Stimulated activated CD8-positive, alpha-beta memory T cell treated with anti-CD3 and anti-CD28 coated beads, Interleukin-12 subunit alpha, Interleukin-12 subunit beta, amount 100 ng/mL, for 24 hours (primary cell): ENCODE data around the gene WNT8A.
"Not testable (repeated sequence)": the region's sequence is repeated elsewhere in the genome, so short reads cannot be mapped to it uniquely, and the experiment has no call there.

Experiments used
- DNase-seq: peaks from one replicate; pipeline ENCODE4 v3.0.0-alpha.2; 2020; ENCODE audit errors: extremely low read depth

WNT8A gene

DNA sequence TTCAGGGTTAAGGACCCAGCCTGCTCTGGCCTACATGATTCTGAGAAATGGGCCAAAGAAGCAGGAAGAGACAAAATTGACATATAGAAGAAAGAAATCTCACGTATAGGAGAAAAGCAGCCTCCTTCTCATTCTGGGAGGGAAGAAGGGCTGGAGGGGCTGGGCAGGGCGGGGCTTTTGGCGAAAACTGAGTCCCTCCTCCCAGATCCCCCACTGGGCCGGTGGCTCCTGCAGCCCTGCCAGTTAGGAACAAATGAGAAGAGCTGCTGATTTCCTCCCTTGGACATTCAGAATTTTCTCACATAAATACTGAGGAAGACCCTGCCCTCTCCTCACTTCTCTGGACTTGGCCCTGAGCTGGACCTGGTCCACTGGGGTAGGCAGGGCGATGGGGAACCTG, at the start of gene WNT8A:
Gene WNT8A (plus strand): TSS at position 332 of the 400 bp plus-strand sequence. CDS start 95 bp downstream, outside the sequence.
- DNase-seq: no peak

- no peak for DNase-seq
These were observed 48.0 kb upstream of the WNT8A start for GRCh38 chr5:138035605-138036537.

DNA sequence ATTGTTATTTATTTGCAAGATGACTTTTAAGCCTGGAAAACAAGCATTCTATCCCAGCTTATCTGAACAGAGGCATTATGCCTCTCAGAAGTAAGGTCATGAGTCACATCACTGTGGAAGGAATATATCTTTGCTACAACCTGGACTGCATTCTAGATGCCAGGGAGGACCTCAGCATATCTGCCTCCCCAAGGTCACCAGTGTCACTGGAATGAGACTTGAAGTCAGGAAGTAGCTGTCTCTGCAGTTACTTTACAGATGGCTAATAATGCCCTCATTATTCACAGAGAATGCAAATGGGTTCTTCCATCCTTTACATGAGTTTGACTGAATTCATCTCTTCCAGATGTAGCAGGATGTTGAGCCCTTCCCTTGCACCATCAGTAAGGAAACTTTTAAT, 46.6 kb upstream of the WNT8A start:
- DNase-seq: no peak

DNA sequence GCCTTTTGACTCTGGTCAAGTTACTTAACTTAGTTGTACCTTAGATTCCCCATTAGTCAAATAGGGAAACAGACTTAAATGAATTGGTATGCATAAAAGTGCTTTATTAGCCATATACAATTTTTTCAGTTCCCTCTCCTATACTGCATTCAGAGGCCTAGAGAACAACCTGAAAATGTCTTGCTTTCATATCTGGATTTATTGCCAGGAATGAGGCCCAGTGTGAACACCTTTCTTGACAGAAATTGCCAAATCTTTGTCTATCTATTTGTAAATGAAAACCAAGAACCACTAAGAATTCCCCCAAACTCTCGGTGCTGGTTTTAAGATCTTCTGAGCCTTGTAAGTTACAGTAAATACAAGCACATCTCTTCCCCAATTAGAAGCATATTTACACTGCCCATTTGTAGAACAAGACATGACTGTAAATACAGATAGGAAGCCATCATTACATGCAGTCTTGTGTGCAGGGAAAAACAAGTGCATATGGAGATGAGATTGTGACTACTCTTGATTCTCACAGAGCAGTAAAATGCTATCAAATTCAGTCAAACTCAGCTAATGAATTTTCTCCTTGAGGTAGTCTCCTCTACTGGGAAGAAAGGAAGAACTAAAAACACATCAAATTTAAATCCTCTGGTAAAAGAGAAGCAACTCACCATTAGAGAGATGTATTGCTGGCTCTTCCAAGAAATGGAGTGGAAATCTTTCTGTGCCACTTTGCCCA, 45.8 kb upstream of the WNT8A start:
- DNase-seq: no peak

- DNase-seq: no peak
These were observed 45.0 kb upstream of the WNT8A start for GRCh38 chr5:138038826-138039225.

DNA sequence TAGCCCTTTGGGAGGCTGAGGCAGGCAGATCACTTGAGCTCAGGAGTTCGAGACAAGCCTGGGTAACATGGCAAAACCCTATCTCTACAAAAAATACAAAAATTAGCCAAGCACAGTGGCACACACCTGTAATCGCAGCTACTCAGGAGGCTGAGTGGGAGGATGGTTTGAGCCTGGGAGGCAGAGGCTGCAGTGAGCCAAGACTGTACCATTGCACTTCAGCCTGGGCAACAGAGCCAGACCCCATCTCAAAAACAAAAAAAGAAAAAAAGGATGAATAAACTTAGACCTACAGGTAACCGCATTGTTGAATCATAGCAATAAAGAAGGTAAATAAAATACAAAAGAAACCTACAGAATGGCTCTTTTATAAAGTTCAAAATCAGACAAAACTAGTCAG, 38.5 kb upstream of the WNT8A start:
- DNase-seq: not testable (repeated sequence)

- DNase-seq: no peak
These were observed 32.2 kb upstream of the WNT8A start for GRCh38 chr5:138051441-138052296.

- not testable (repeated sequence) for DNase-seq
These were observed 31.1 kb upstream of the WNT8A start for GRCh38 chr5:138052718-138053117.

DNA sequence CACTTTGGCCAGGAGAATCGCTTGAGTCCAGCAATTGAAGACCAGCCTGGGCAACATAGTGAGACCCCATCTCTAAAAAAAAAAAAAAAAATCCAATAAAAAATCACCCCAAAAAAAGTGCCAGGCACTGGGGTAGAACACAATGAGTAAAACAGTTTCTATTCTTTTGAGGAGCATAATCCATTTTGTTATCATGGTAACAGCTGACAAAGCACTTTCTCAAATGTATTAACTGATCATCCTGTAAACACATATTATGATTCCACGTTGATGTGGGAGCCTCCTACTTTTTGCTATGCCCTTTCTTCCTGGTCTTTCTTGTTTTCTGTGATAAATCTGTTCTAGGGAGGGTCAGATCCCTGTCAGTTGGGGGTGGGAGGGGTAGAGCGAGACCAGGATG, 30.3 kb upstream of the WNT8A start:
- DNase-seq: no peak

- no peak for DNase-seq
These were observed 29.6 kb upstream of the WNT8A start for GRCh38 chr5:138054206-138054605.

DNA sequence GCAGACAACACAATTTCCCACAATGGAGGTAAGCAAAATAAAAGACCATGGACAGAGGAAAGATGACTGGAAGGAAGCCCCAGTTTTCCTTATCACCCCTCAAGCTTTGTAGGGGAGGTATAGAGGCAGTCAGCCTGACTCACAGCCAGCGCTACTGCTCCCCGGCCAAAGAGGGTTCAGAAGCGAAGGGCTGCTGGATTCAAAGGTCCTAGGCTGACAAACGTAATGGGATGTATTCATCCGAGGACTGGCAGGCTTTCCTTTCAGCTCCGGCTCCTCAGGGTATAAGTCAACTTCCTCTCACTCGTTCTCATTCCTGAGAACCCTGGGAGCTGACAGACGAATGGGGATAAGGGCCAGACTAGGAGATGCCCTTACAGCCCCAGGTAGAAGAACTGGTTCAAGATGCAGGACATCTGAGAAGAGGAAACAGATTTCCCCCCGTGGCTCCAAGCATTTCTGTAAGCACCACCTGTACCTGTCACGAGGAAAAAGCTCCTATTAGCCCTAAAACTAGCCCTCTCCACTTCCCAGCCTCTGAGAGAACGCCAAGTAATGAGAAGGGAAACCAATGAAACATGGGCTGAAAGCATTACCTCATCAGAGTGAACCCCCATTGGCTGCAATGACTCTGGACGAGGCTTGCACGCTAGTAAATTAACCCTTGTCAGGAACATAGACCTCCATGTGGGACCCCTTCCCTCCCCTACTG, 28.8 kb upstream of the WNT8A start:
- no peak for DNase-seq

- DNase-seq: no peak
These were observed 19.3 kb upstream of the WNT8A start for GRCh38 chr5:138064526-138064925.

DNA sequence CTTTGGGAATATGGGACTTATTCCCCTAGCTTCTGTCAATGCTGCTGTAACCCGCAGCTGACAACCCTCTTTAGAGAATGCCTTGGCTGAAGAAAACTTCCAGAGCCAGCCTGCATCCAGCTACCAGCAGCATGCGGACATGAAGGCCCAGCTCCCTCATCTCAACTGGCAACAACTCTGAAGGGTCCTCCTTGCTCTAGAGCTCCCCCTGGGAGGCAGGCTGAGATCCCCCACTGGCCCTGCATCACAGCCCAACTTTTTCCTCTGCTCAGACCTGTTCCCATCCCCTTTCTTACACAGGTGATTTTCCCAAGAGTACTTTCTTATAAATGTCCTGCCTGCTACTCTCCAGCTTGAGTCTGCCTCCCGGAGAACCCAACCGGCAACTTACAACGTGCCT, 18.7 kb upstream of the WNT8A start:
- DNase-seq: no peak

DNA sequence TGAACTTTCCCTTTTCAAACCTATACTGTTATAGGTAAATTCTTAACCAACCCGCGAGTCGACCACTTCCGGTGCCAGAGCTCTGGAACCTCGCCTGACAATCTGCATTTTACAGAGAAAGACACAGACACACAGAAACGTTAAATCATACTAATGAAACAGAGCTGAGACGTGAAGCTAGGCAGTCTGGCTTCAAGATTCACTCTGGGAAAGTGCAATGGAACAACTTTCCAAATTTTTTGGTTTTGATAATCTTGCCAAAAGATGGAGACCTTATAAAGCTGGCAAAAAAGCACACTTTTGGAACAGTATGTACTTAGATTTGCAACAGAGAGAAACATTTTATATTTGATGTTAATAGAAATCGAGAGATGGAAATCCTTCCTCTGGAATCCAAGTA, 15.9 kb upstream of the WNT8A start:
- no peak for DNase-seq

DNA sequence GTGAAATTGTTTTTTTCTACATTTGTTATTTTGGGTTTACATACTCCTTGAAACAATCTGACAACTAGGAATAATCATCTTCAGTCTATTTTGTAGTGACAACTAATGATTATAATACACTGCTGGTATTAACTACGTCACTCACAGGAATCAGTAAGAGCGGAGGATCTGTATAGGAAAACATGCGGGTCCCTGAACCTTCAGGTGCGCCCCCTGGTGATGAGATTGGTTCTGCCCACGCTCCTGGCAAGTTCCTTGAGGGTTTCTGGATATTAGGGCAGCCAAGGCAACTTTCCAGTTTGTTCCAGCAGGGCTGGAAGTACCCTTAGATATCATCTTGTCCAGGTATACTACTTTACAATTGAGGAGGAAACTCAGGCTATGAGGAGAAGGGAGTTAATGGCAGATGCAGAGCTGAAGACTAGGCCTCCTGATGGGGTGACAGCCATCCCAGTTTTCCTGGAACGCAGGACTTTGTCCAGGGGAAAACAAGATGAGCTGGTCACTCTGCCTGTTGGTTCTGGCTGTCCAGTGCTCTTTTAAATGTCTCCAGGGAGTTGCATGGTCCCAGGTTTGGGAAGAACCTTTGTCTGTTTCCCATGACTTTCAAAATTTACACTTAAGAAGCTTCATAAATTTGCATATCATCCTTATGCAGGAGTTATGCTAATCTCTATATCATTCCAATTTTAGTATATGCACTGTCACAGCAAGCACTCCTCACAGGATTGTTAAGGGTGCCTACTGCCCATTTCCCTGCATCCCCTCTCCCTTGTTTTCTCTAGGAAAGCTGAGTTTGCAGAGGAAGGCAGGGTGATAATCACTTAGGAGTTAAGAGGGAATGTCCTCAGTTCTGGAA, 14.9 kb upstream of the WNT8A start:
- peak; percentile 37 for DNase-seq

GRCh38 chr5:138070026-138070425, 13.8 kb upstream of the WNT8A start:
- not testable (repeated sequence) for DNase-seq

DNA sequence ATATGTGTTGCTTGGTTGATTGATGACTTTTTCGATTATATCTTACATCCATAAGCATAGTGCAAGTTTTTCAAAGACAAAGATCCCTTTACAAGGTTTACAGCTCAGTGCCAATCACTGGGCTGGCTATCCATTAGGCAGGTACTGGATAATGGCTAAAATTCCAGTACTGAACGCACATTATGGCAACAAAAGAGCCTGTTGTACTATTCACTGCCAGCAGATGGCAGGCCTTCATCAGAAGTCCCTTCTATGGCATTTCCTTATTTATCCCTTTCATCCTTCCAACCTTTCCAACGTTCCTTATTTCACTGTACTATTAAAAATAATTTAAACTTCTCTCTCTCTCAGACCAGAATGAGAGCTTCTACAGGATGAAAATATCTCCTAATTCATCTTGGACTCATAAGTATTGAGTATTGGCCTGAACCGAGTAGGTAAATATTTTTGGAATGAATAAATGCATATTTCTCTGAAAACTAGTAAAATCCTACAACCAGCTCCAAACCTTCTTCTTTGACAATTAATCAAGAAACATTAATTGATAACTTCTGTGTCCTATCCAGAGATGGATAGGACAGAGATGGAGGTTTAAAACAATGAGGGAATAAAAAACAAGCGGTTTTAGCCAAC, 6.7 kb upstream of the WNT8A start:
- no peak for DNase-seq

DNA sequence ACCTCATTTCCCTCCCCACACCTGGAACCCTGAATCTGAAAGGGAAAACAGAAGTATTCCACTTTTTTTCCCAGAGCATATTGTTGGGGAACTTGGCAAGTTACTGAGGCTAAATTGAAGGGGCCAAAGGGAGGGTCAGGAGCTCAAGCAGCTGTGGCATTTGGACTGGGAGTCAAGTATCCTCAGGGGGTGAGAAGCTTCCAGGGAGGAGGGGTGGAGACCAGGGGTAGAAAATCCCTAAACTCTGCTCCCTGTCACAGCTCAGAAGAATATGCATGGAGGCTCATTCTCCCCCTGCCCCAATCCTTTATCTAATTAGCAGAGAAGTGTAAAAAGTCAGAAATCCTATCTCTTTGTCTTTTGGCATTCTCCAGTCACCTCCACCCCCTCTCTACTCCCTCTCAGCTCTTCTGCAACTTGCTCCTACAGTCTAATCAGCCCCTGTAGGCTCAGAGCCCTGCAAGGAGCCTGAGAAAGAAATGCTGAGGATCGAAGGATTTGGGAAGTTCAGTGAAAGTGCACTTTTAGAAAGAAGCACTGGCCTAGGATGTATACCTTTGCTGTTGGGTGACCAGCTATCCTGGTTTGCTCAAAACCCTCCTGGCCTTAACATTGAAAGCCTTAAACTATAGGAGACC, 5.7 kb upstream of the WNT8A start:
- DNase-seq: no peak

GRCh38 chr5:138082033-138082432, 1.8 kb upstream of the WNT8A start:
- DNase-seq: no peak
